Heart right ventricle (tissue), 16 donors: ENCODE results near the gene KCTD19. TPM values are rescaled to one million over a fixed set of nuclear protein-coding genes. Genes with fewer than 3 reads are reported as not detected.

Experiments
- ATAC-seq, 8 donors: fragments of 200-7000 bp; cut with Tn5 transposase; one replicate each; pipeline ENCODE4 v1.9.1; 2020; ENCODE audit warnings: mild to moderate bottlenecking in 8 of 8, moderate library complexity in 8 of 8, moderate number of reproducible peaks in 1 of 8
- DNase-seq, 2 donors: peaks; one replicate each; pipeline ENCODE4 v3.0.0-alpha.2; 2020
- H3K27ac ChIP-seq, 10 donors: fragments of 200-600 bp; sonication (generic) in 2 of 10; one replicate each; pipeline versions ENCODE4 v1.5.0 to v1.8.0; 2020 to 2022; ENCODE audit warnings: mild to moderate bottlenecking in 3 of 10
- H3K27me3 ChIP-seq, 7 donors: fragments of 200-600 bp; one replicate each; pipeline ENCODE4 v1.8.0; 2021 to 2022; ENCODE audit warnings: mild to moderate bottlenecking in 2 of 7
- H3K36me3 ChIP-seq, 9 donors: fragments of 200-600 bp; sonication (generic) in 1 of 9; one replicate each; pipeline versions ENCODE4 v1.5.0 to v1.8.0; 2020 to 2022; ENCODE audit warnings: mild to moderate bottlenecking in 2 of 9
- H3K4me1 ChIP-seq, 9 donors: fragments of 200-600 bp; sonication (generic) in 1 of 9; one replicate each; pipeline versions ENCODE4 v1.5.0 to v1.8.0; 2020 to 2022; ENCODE audit warnings: mild to moderate bottlenecking in 4 of 9
- H3K4me3 ChIP-seq, 10 donors: fragments of 200-600 bp; sonication (generic) in 2 of 10; one replicate each; pipeline versions ENCODE4 v1.5.0 to v1.8.0; 2020 to 2022; ENCODE audit warnings: mild to moderate bottlenecking in 7 of 10, moderate library complexity in 2 of 10
- H3K9me3 ChIP-seq, 11 donors: fragments of 200-600 bp in 10 of 11; sonication (generic) in 2 of 11; one replicate each; pipeline versions ENCODE4 v1.5.0 to v1.8.0; 2013 to 2022; ENCODE audit warnings: mild to moderate bottlenecking in 2 of 11, control low read depth in 1 of 11, moderate library complexity in 1 of 11
- CTCF ChIP-seq, 9 donors: fragments of 200-600 bp; sonication (generic) in 2 of 9; IDR thresholded peaks; one replicate each; pipeline versions ENCODE4 v1.5.0 to v1.8.0; 2021 to 2022; ENCODE audit warnings: antibody characterized with exemption in 9 of 9, mild to moderate bottlenecking in 5 of 9, moderate library complexity in 1 of 9
- WGBS, 2 donors: extraction: QIAGEN DNeasy Blood & Tissue Kit; methylation state at CpG; one replicate each; pipeline ENCODE4 v1.1.7; 2013; ENCODE audit warnings: inconsistent platforms in 1 of 2; 5-methylcytosine and 5-hydroxymethylcytosine counted together
- intact Hi-C, 10 donors: fragments of 100-400 bp; cut with DNase I; formaldehyde crosslinking; loops; one replicate each; pipeline versions ENCODE4 v1.11.1 to v1.14.2; 2022
- polyA plus RNA-seq, 2 donors: library from polyadenylated mRNA; stranded (reverse); fragments of 200-250 nt; gene quantifications; one replicate each; pipeline ENCODE4 v1.2.3, GENCODE V29; 2013
- total RNA-seq, 10 donors: library from RNA; stranded (reverse); fragmentation: NEBNext Ultra II Directional in 3 of 10; extraction: Animal tissue kit (Norgen Biotek cat#: 25700) in 3 of 10; gene quantifications; one replicate each; pipeline versions ENCODE4 v1.2.1 to v1.2.4, GENCODE V29; 2021 to 2023
- donor health status: Arrhythmogenic right ventricular cardiomyopathy.
- donor health status: ischemic (EF 13 %, LVEDD 7.1; RV severe dilation, severe dysfunction).
- donor health status: healthy with polysubstance abuse.
- donor health status: DM: no; HTN: yes; CAD: no.
- donor health status: DM: no; HTN: no; CAD: no.
- donor health status: ischemic (EF 25% LVEDD 6.9; RV normal size, moderate dysfunction).
- donor health status: ischemic (EF 25% LVEDD 5.7; RV mildly dilated, moderate dysfunction).
- donor health status: healthy.
- donor health status: DM: yes; HTN: yes; CAD: no.
- donor health status: Ischemic cardiomyopathy.
- donor health status: ischemic (EF 35%, LVEDD 5.7; RV mildly dilated, moderate dysfunction).
- donor health status: nonischemic (EF 11% LVEDD 7.7; RV severe dilation, severe dysfunction).
- donor health status: DM: yes; HTN: yes; CAD: no.
- donor health status: PGD.
- donor health status: ischemic (EF 29% LVEDD 5.4; RV normal size, mild dysfunction).
- donor health status: nonischemic (EF 23%, LVEDD 6.1; RV moderate dilation, normal function).

Gene KCTD19
- total and polyA plus RNA-seq, 12 donors = 0.01 to 0.22 TPM; not detected in 10

GRCh38 chr16:67250045-67250327 is 76.6 kb downstream of the KCTD19 start:
- H3K9me3 ChIP-seq = no peaks in the 10 kb centered on the region
- no peak overlapping the region for H3K4me3 ChIP-seq
- DNase-seq (no peak), ATAC-seq (no peak)
- H3K27ac ChIP-seq = no peak overlapping the region
- TF ChIP-seq CTCF (IDR thresholded peaks at IDR 0.05) = no peak
- no peaks in the 10 kb centered on the region for H3K36me3 ChIP-seq
- intact Hi-C loops = no loop called here
- peaks cover 0 to 34% (median 0%) of the 10 kb centered on the region in 7 donors for H3K27me3 ChIP-seq
- H3K4me1 ChIP-seq = peaks cover 5 to 41% (median 29%) of the 10 kb centered on the region in 9 donors
- 75 to 79% methylated on average over 4 of the region's 4 CpGs for WGBS, 2 donors

GRCh38 chr16:67249178-67250044 is 77.1 kb downstream of the KCTD19 start:
- TF ChIP-seq CTCF (IDR thresholded peaks at IDR 0.05) = no peak
- 14 to 18% methylated on average over 22 of the region's 22 CpGs for WGBS, 2 donors
- no peaks in the 10 kb centered on the region for H3K36me3 ChIP-seq
- H3K27ac ChIP-seq = peak overlapping the region in 2 of 10 donors; percentile 32 to 64
- peaks cover 0 to 34% (median 0%) of the 10 kb centered on the region in 7 donors for H3K27me3 ChIP-seq
- H3K4me1 ChIP-seq = peaks cover 8 to 46% (median 35%) of the 10 kb centered on the region in 9 donors
- no peaks in the 10 kb centered on the region for H3K9me3 ChIP-seq
- ATAC-seq (no peak), DNase-seq (no peak)
- H3K4me3 ChIP-seq = peak overlapping the region; percentile 42 to 97 (median 76)
- intact Hi-C loops = loop anchor here in 2 of 10 donors (5.0 kb wide), 2 partner anchors 57 to 67 kb away; partner anchors contain the start of genes E2F4 (in 1 of the 2), EXOC3L1 (in 1 of the 2) and MATCAP1 (in 1 of the 2)

- Histone ChIP-seq H3K27me3 (peaks cover 0 to 34% (median 0%) of the 10 kb centered on the region in 7 donors), H3K36me3 (no peaks in the 10 kb centered on the region), H3K4me1 (peaks cover 16 to 55% (median 43%) of the 10 kb centered on the region in 9 donors), H3K4me3 (peak within 1 kb of the TSS; percentile 55 to 97 (median 84)), H3K27ac (peak within 1 kb of the TSS in 7 of 10 donors; percentile 37 to 99 (median 96)), H3K9me3 (no peaks in the 10 kb centered on the region)
- TF ChIP-seq CTCF (IDR thresholded peaks at IDR 0.05) = peak in 4 of 9 donors; percentile 21 to 47 (median 28)
- intact Hi-C loops = loop anchor here in 2 of 10 donors (5.0 kb wide), 2 partner anchors 56 to 66 kb away; partner anchors contain the start of genes E2F4 (in 1 of the 2), EXOC3L1 (in 1 of the 2) and MATCAP1 (in 1 of the 2)
- DNase-seq (peak in 1 of 2 donors; percentile 57), ATAC-seq (no peak)
- 1% methylated on average over 73 to 75 of the region's 75 CpGs for WGBS, 2 donors
These were observed 78.0 kb downstream of the KCTD19 start, which contains the start of gene SLC9A5 for GRCh38 chr16:67248401-67249177. TSS of gene SLC9A5 (plus strand) at chr16:67248979. CDS start at chr16:67249015, 36 bp downstream.

- 3 to 6% methylated on average over 7 of the region's 7 CpGs for WGBS, 2 donors
- ATAC-seq (no peak), DNase-seq (no peak)
- no peak for TF ChIP-seq CTCF (IDR thresholded peaks at IDR 0.05)
- peaks cover 0 to 34% (median 0%) of the 10 kb centered on the region in 7 donors for H3K27me3 ChIP-seq
- peaks cover 19 to 60% (median 49%) of the 10 kb centered on the region in 9 donors for H3K4me1 ChIP-seq
- no peaks in the 10 kb centered on the region for H3K36me3 ChIP-seq
- H3K4me3 ChIP-seq = peak overlapping the region; percentile 55 to 97 (median 84)
- intact Hi-C loops = loop anchor here in 2 of 10 donors (5.0 kb wide), 2 partner anchors 56 to 66 kb away; partner anchors contain the start of genes E2F4 (in 1 of the 2), EXOC3L1 (in 1 of the 2) and MATCAP1 (in 1 of the 2)
- no peaks in the 10 kb centered on the region for H3K9me3 ChIP-seq
- peak overlapping the region in 4 of 10 donors; percentile 40 to 97 (median 80) for H3K27ac ChIP-seq
These were observed 78.5 kb downstream of the KCTD19 start for GRCh38 chr16:67248073-67248400.
